Kidney (tissue), 14 donors: ENCODE measurements around the gene ECT2. TPM values are rescaled to one million over a fixed set of nuclear protein-coding genes. Genes with fewer than 3 reads are reported as not detected.

Source experiments
- DNase-seq, 5 donors: peaks; one replicate each; pipeline ENCODE4 v3.0.0-alpha.2; 2013 to 2020
- FAIRE-seq: peaks from 2 replicates; lab custom pipeline; 2012; peaks lifted over from hg19 to GRCh38; lab: Jason Lieb, UNC
- H3K27ac ChIP-seq, 2 donors: one replicate each; pipeline ENCODE4 v1.7.0; 2013; ENCODE audit warnings: low read depth in 2 of 2, low read length in 2 of 2, inconsistent platforms in 1 of 2
- H3K27me3 ChIP-seq: one replicate; pipeline ENCODE4 v1.7.1; 2013; ENCODE audit warnings: low read length, inconsistent platforms; ENCODE audit not compliant: control insufficient read depth, insufficient read depth
- H3K36me3 ChIP-seq, 3 donors: one replicate each; pipeline versions ENCODE4 v1.7.0 to v1.7.1; 2013; ENCODE audit warnings: low read length in 3 of 3, control low read depth in 1 of 3, inconsistent platforms in 1 of 3; ENCODE audit not compliant: insufficient read depth in 3 of 3, control insufficient read depth in 2 of 3
- H3K4me1 ChIP-seq, 3 donors: one replicate each; pipeline versions ENCODE4 v1.7.0 to v1.7.1; 2013; ENCODE audit warnings: low read length in 3 of 3, inconsistent platforms in 1 of 3, low read depth in 1 of 3; ENCODE audit not compliant: control insufficient read depth in 2 of 3, insufficient read depth in 2 of 3
- H3K4me3 ChIP-seq, 3 donors: one replicate each; pipeline versions ENCODE4 v1.7.0 to v1.8.1; 2013; ENCODE audit warnings: low read length in 3 of 3, control low read depth in 1 of 3, inconsistent platforms in 1 of 3
- H3K9ac ChIP-seq, 3 donors: one replicate each; pipeline versions ENCODE4 v1.7.0 to v1.7.1; 2013; ENCODE audit warnings: low read length in 3 of 3, control low read depth in 1 of 3, inconsistent platforms in 1 of 3
- H3K9me3 ChIP-seq, 3 donors: one replicate each; pipeline versions ENCODE4 v1.7.0 to v1.7.1; 2013; ENCODE audit warnings: low read length in 3 of 3, control low read depth in 1 of 3, inconsistent platforms in 1 of 3; ENCODE audit not compliant: control insufficient read depth in 2 of 3, insufficient read depth in 1 of 3
- intact Hi-C: fragments of 100-400 bp; cut with DNase I; formaldehyde crosslinking; loops from one replicate; pipeline ENCODE4 v1.11.1; 2022
- polyA plus RNA-seq: library from polyadenylated mRNA; stranded (reverse); fragments of 350-450 nt; fragmentation: Illumina TruSeq; extraction: RNeasy Lipid Tissue Mini Kit (QIAGEN cat#74804); gene quantifications from one replicate; pipeline ENCODE4 v1.2.3, GENCODE V29; 2014; ENCODE audit warnings: low read depth, low replicate concordance; ENCODE audit not compliant: insufficient read depth
- total RNA-seq: library from RNA; stranded (reverse); fragmentation: NEBNext Ultra II Directional; extraction: Animal tissue kit (Norgen Biotek cat#: 25700); gene quantifications from one replicate; pipeline ENCODE4 v1.2.1, GENCODE V29; 2021
- TF ChIP-seq, protein P1 (sequence below): IDR thresholded peaks from 3 replicates; pipeline ENCODE4 v1.5.1; 2012; ENCODE audit warnings: mild to moderate bottlenecking, moderate library complexity, borderline replicate concordance; ENCODE audit not compliant: insufficient read depth; ENCODE audit errors: extremely low read depth
- donor health status: control.
- donor health status: control.
- donor health status: control.
- donor health status: control.
- donor health status: control.
- donor health status: DM: yes; HTN: yes; CAD: no.
- donor health status: Normal renal cell carcinoma (clear cell type).

The ECT2 gene
- total and polyA plus RNA-seq, 2 donors from 2014 or later, result 2.4 to 15.5 TPM

GRCh38 chr3:172832983-172833382 lies 82.5 kb downstream of the ECT2 start:
- Histone ChIP-seq H3K36me3 (no peaks in the 10 kb centered on the region), H3K9ac (no peak overlapping the region), H3K27ac (no peak overlapping the region), H3K4me1 (no peaks in the 10 kb centered on the region), H3K4me3 (no peak overlapping the region), H3K27me3 (no peaks in the 10 kb centered on the region), H3K9me3 (no peaks in the 10 kb centered on the region)
- intact Hi-C loops, result no loop called here
- TF ChIP-seq, protein P1, sequence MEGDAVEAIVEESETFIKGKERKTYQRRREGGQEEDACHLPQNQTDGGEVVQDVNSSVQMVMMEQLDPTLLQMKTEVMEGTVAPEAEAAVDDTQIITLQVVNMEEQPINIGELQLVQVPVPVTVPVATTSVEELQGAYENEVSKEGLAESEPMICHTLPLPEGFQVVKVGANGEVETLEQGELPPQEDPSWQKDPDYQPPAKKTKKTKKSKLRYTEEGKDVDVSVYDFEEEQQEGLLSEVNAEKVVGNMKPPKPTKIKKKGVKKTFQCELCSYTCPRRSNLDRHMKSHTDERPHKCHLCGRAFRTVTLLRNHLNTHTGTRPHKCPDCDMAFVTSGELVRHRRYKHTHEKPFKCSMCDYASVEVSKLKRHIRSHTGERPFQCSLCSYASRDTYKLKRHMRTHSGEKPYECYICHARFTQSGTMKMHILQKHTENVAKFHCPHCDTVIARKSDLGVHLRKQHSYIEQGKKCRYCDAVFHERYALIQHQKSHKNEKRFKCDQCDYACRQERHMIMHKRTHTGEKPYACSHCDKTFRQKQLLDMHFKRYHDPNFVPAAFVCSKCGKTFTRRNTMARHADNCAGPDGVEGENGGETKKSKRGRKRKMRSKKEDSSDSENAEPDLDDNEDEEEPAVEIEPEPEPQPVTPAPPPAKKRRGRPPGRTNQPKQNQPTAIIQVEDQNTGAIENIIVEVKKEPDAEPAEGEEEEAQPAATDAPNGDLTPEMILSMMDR, result no peak
- DNase-seq (no peak), FAIRE-seq (peak; percentile 76)

- DNase-seq, result peak in 3 of 5 donors; percentile 17 to 75 (median 47)
- intact Hi-C loops, result no loop called here
- no peak overlapping the region for H3K27ac ChIP-seq
- TF ChIP-seq, protein P1, result peak; percentile 34
- no peaks in the 10 kb centered on the region for H3K36me3 ChIP-seq
- FAIRE-seq, result peak; percentile 11
- H3K9ac ChIP-seq, result no peak overlapping the region
- no peaks in the 10 kb centered on the region for H3K9me3 ChIP-seq
- no peaks in the 10 kb centered on the region for H3K4me1 ChIP-seq
- no peaks in the 10 kb centered on the region for H3K27me3 ChIP-seq
- H3K4me3 ChIP-seq, result no peak overlapping the region
Observed at GRCh38 chr3:172836390-172836997, 86.0 kb downstream of the ECT2 start.

DNA sequence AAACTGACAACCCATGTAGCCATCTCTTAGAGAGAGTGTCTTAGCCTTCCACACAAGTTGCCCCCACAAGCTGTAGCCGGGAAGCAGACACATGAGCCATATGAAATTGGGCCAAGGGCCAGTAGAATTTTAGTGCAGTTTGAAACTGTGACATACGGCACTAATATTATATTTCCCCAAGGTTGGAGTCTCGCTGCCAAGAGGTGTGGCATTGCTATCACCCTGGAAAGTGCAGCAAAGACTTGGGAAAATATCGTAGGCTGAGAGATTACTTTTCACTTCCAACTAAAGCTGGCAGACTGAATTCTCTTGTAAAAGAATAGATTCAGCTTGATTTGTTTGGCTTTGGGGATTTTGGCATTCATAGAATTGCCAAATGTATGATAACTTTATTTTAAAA lies 89.2 kb downstream of the ECT2 start:
- Histone ChIP-seq H3K4me3 (no peak overlapping the region), H3K9me3 (no peaks in the 10 kb centered on the region), H3K27ac (no peak overlapping the region), H3K4me1 (no peaks in the 10 kb centered on the region), H3K36me3 (no peaks in the 10 kb centered on the region), H3K27me3 (no peaks in the 10 kb centered on the region), H3K9ac (no peak overlapping the region)
- intact Hi-C loops, result no loop called here
- TF ChIP-seq, protein P1, result no peak
- no peak for DNase-seq
- no peak for FAIRE-seq

- no peak overlapping the region for H3K4me3 ChIP-seq
- DNase-seq (no peak), FAIRE-seq (no peak)
- TF ChIP-seq, protein P1, result no peak
- H3K36me3 ChIP-seq, result no peaks in the 10 kb centered on the region
- no peaks in the 10 kb centered on the region for H3K27me3 ChIP-seq
- intact Hi-C loops, result no loop called here
- H3K27ac ChIP-seq, result no peak overlapping the region
- no peaks in the 10 kb centered on the region for H3K9me3 ChIP-seq
- no peak overlapping the region for H3K9ac ChIP-seq
- H3K4me1 ChIP-seq, result no peaks in the 10 kb centered on the region
Observed at GRCh38 chr3:172840463-172840862, 89.9 kb downstream of the ECT2 start.
